ENCODE results near the gene TAF3. TPM values are rescaled to one million over a fixed set of nuclear protein-coding genes. Genes with fewer than 3 reads are reported as not detected.

TAF3 gene
- polyA plus RNA-seq, 1 of the 3 experiments (the other 2 are of a cell fraction) = 2.4 TPM

DNA sequence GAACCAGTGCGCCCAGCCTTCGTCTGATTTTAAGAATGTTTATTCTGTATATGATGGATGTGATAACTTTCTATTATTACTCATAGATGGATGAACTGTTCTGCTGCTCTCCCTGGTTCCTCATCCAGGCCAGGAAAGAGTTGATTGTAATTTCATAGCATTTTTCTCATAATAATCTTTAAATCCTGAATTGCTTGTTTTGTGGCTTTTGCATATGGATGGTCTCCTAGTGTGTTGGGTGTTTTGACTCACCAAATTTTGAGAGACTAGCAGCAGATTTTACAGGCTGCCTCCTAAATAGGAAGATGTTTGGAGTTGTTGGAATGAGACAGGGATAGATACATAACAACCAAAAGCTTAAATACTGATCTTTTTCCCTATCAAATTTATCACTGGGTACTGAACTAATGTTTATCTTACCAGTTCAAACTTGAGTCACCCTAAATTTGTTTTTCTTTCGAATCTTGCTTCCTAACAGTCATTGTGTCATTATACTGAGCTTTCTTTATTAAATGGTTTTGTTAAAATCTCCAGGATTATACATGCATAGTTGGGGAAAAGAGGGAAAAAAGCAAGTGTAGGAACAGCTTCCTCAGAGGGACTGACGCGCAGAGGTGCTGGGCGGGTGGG lies 130.2 kb downstream of the TAF3 start:
- 78% methylated on average over 6 of the region's 6 CpGs for WGBS (ENCODE audit: low lambda C conversion rate)
- H3K27me3 ChIP-seq (ENCODE audit: insufficient read depth) = no peaks in the 10 kb centered on the region
- no peak overlapping the region for H3K4me3 ChIP-seq (ENCODE audit: low read depth in 2 of 2, low read length in 1 of 2)
- H4K20me1 ChIP-seq (ENCODE audit: insufficient read depth) = no peaks in the 10 kb centered on the region
- CTCF ChIA-PET = no interaction called here
- H2AFZ ChIP-seq (ENCODE audit: low read depth) = no peak overlapping the region
- H3K4me2 ChIP-seq = peak overlapping the region; percentile 32
- POLR2A ChIA-PET = interaction anchor here (0.6 kb wide), 1 partner anchor 8 kb away, joined by 3 read pairs; no protein-coding TSS in a partner anchor
- peak overlapping the region in 1 of 2 experiments; percentile 83; a peak in 2 of 4 replicates for H3K27ac ChIP-seq (ENCODE audit: low read depth in 2 of 2, low read length in 1 of 2)
- H3K9me2 ChIP-seq = no peaks in the 10 kb centered on the region
- TF ChIP-seq FOXJ3 (CRISPR knock-in tag; IDR thresholded peaks at IDR 0.05) = no peak
- TF ChIP-seq, protein P1, sequence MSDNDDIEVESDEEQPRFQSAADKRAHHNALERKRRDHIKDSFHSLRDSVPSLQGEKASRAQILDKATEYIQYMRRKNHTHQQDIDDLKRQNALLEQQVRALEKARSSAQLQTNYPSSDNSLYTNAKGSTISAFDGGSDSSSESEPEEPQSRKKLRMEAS (IDR thresholded peaks at IDR 0.05; ENCODE audit: low read depth) = no peak
- TF ChIP-seq JUND (IDR thresholded peaks at IDR 0.05) = no peak
- no peak for TF ChIP-seq USF2 (IDR thresholded peaks at IDR 0.05; ENCODE audit: borderline replicate concordance, low read depth, low read length)
- TF ChIP-seq GATA2 (CRISPR knock-in tag; IDR thresholded peaks at IDR 0.05) = no peak
- no peak for TF ChIP-seq POLR2AphosphoS5 (IDR thresholded peaks at IDR 0.05; ENCODE audit: low read depth, low read length)
- no peak for TF ChIP-seq RAD21 (IDR thresholded peaks at IDR 0.05; ENCODE audit: low read length)
- TF ChIP-seq NFIC (IDR thresholded peaks at IDR 0.05; ENCODE audit: borderline replicate concordance) = no peak
- no peak for TF ChIP-seq FOXM1 (IDR thresholded peaks at IDR 0.05; ENCODE audit: low read depth)
- TF ChIP-seq FOSL2 (IDR thresholded peaks at IDR 0.05; ENCODE audit: borderline replicate concordance, low read depth) = no peak
- TF ChIP-seq SMC3 (IDR thresholded peaks at IDR 0.05; ENCODE audit: low read depth, low read length) = no peak
- TF ChIP-seq, protein P2, sequence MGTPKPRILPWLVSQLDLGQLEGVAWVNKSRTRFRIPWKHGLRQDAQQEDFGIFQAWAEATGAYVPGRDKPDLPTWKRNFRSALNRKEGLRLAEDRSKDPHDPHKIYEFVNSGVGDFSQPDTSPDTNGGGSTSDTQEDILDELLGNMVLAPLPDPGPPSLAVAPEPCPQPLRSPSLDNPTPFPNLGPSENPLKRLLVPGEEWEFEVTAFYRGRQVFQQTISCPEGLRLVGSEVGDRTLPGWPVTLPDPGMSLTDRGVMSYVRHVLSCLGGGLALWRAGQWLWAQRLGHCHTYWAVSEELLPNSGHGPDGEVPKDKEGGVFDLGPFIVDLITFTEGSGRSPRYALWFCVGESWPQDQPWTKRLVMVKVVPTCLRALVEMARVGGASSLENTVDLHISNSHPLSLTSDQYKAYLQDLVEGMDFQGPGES (IDR thresholded peaks at IDR 0.05; ENCODE audit: low read depth, low read length) = no peak
- TF ChIP-seq RCOR1 (IDR thresholded peaks at IDR 0.05; ENCODE audit: low read length) = no peak
- TF ChIP-seq EZH2phosphoT487 (IDR thresholded peaks at IDR 0.05; ENCODE audit: borderline replicate concordance, low read depth) = no peak
- TF ChIP-seq, protein P3, sequence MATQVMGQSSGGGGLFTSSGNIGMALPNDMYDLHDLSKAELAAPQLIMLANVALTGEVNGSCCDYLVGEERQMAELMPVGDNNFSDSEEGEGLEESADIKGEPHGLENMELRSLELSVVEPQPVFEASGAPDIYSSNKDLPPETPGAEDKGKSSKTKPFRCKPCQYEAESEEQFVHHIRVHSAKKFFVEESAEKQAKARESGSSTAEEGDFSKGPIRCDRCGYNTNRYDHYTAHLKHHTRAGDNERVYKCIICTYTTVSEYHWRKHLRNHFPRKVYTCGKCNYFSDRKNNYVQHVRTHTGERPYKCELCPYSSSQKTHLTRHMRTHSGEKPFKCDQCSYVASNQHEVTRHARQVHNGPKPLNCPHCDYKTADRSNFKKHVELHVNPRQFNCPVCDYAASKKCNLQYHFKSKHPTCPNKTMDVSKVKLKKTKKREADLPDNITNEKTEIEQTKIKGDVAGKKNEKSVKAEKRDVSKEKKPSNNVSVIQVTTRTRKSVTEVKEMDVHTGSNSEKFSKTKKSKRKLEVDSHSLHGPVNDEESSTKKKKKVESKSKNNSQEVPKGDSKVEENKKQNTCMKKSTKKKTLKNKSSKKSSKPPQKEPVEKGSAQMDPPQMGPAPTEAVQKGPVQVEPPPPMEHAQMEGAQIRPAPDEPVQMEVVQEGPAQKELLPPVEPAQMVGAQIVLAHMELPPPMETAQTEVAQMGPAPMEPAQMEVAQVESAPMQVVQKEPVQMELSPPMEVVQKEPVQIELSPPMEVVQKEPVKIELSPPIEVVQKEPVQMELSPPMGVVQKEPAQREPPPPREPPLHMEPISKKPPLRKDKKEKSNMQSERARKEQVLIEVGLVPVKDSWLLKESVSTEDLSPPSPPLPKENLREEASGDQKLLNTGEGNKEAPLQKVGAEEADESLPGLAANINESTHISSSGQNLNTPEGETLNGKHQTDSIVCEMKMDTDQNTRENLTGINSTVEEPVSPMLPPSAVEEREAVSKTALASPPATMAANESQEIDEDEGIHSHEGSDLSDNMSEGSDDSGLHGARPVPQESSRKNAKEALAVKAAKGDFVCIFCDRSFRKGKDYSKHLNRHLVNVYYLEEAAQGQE (IDR thresholded peaks at IDR 0.05; ENCODE audit: low read depth, low read length) = no peak
- TF ChIP-seq RXRA (IDR thresholded peaks at IDR 0.05; ENCODE audit: borderline replicate concordance, low read depth) = no peak
- TF ChIP-seq EP300 (IDR thresholded peaks at IDR 0.05; ENCODE audit: borderline replicate concordance in 1 of 2, low read depth in 1 of 2, low read length in 1 of 2) = no peak
- no peak for TF ChIP-seq TCF12 (IDR thresholded peaks at IDR 0.05)
- no peak for TF ChIP-seq PBX3 (IDR thresholded peaks at IDR 0.05)
- H3K9ac ChIP-seq = no peak overlapping the region
- H3K36me3 ChIP-seq (replicated peaks in 1 of 2; ENCODE audit: control insufficient read depth in 1 of 2, insufficient read depth in 2 of 2, low read length in 1 of 2) = no peaks in the 10 kb centered on the region
- H3K79me2 ChIP-seq (ENCODE audit: insufficient read depth) = peaks cover 20% of the 10 kb centered on the region; the same call in 1 of the 2 replicates
- no peak for DNase-seq
- peaks cover 35% of the 10 kb centered on the region for H3F3A ChIP-seq (replicated peaks; ENCODE audit: insufficient read depth)
- peaks cover 2 to 37% of the 10 kb centered on the region in 2 experiments; a peak in 3 of 4 replicates for H3K4me1 ChIP-seq (ENCODE audit: control insufficient read depth in 1 of 2, insufficient read depth in 2 of 2, low read depth in 1 of 2, low read length in 1 of 2)
- no peaks in the 10 kb centered on the region for H3K9me3 ChIP-seq
